GM12878 (cell line): ENCODE data around the gene DNAAF9. TPM values are rescaled to one million over a fixed set of nuclear protein-coding genes. Genes with fewer than 3 reads are reported as not detected.

Experiments used
- ATAC-seq: fragments of 200-7000 bp; cut with Tn5 transposase; 3 replicates; pipeline ENCODE4 v1.9.1; 2020; ENCODE audit warnings: mild to moderate bottlenecking, moderate library complexity
- BruUV-seq: library from RNA; stranded (reverse); fragments of 400-500 nt; replicated peaks from 2 replicates; lab custom pipeline; 2021; lab: Mats Ljungman, UMichigan
- CTCF ChIA-PET: fragments of 300-600 bp; sonication (Branson Sonifier 250); formaldehyde crosslinking; extraction: SDS; loops from one replicate; lab custom pipeline; 2021; ENCODE audit warnings: inconsistent platforms; lab: Yijun Ruan, JAX
- POLR2A ChIA-PET: fragments of 350-600 bp; formaldehyde crosslinking; extraction: SDS; loops from one replicate; lab custom pipeline; 2021; ENCODE audit warnings: inconsistent platforms; lab: Charles Lee
- RAD21 ChIA-PET: fragments of 300-600 bp; sonication (Branson Sonifier 250); formaldehyde crosslinking; loops from one replicate; lab custom pipeline; 2023; ENCODE audit warnings: antibody characterized with exemption; ENCODE audit not compliant: unreplicated experiment; lab: Charles Lee
- SMC1A ChIA-PET: fragments of 300-600 bp; sonication (Branson Sonifier 250); formaldehyde crosslinking; loops from one replicate; lab custom pipeline; 2023; ENCODE audit not compliant: unreplicated experiment, uncharacterized antibody; lab: Charles Lee
- DNase-seq: peaks from one replicate; pipeline ENCODE4 v3.0.0-alpha.2; 2011; ENCODE audit warnings: low read depth, low spot score
- FAIRE-seq: peaks from 3 replicates; lab custom pipeline; 2011; peaks lifted over from hg19 to GRCh38; lab: Jason Lieb, UNC
- H2AFZ ChIP-seq: 2 replicates; pipeline ENCODE4 v1.6.0; 2011; ENCODE audit warnings: low read depth, low read length, control low read depth; ENCODE audit not compliant: control insufficient read depth
- H3K27ac ChIP-seq: 2 replicates; pipeline ENCODE4 v1.5.1; 2011; ENCODE audit warnings: control low read depth; ENCODE audit not compliant: control insufficient read depth, insufficient read depth
- H3K27me3 ChIP-seq, 2 experiments: replicated peaks in 1 of 2; 2 replicates each; pipeline versions ENCODE4 v1.6.0 to v1.6.1; 2011; ENCODE audit warnings: low read length in 1 of 2; ENCODE audit not compliant: control insufficient read depth in 2 of 2, insufficient read depth in 2 of 2
- H3K36me3 ChIP-seq, 2 experiments: 2 replicates each; pipeline ENCODE4 v1.5.1; 2011; ENCODE audit warnings: low read length in 1 of 2; ENCODE audit not compliant: control insufficient read depth in 2 of 2, insufficient read depth in 2 of 2
- H3K4me1 ChIP-seq: 2 replicates; pipeline ENCODE4 v1.6.1; 2011; ENCODE audit warnings: mild to moderate bottlenecking, low read length, moderate library complexity, mixed read lengths; ENCODE audit not compliant: control insufficient read depth, insufficient read depth
- H3K4me2 ChIP-seq: 2 replicates; pipeline ENCODE4 v1.6.0; 2011; ENCODE audit warnings: control low read depth; ENCODE audit not compliant: control insufficient read depth, insufficient read depth
- H3K4me3 ChIP-seq: fragments of 200-600 bp; sonication (generic); 2 replicates; pipeline ENCODE4 v1.5.1; 2016
- H3K79me2 ChIP-seq: 2 replicates; pipeline ENCODE4 v1.6.0; 2011; ENCODE audit warnings: low read length; ENCODE audit not compliant: control insufficient read depth, insufficient read depth
- H3K9ac ChIP-seq: 2 replicates; pipeline ENCODE4 v1.8.0; 2011; ENCODE audit warnings: low read length, control low read depth, mixed read lengths; ENCODE audit not compliant: control insufficient read depth, insufficient read depth
- H3K9me3 ChIP-seq: replicated peaks from 3 replicates; pipeline ENCODE4 v1.5.1; 2011; ENCODE audit warnings: mild to moderate bottlenecking, low read length; ENCODE audit not compliant: control insufficient read depth, insufficient read depth
- H4K20me1 ChIP-seq: 2 replicates; pipeline ENCODE4 v1.6.0; 2011; ENCODE audit not compliant: control insufficient read depth, insufficient read depth
- BACH1 ChIP-seq: fragments of 450-650 bp; IDR thresholded peaks from 2 replicates; pipeline ENCODE4 v1.6.1; 2017; ENCODE audit warnings: mild to moderate bottlenecking, borderline replicate concordance
- BCLAF1 ChIP-seq: fragments of 450-650 bp; IDR thresholded peaks from 2 replicates; pipeline ENCODE4 v1.6.1; 2017; ENCODE audit warnings: antibody characterized with exemption, mild to moderate bottlenecking, moderate library complexity
- FOXK2 ChIP-seq: fragments of 450-650 bp; IDR thresholded peaks from 2 replicates; pipeline ENCODE4 v1.6.1; 2017; ENCODE audit warnings: mild to moderate bottlenecking, moderate library complexity
- HDGF ChIP-seq: fragments of 450-650 bp; IDR thresholded peaks from 2 replicates; pipeline ENCODE4 v1.6.1; 2016; ENCODE audit warnings: antibody characterized with exemption
- PML ChIP-seq: IDR thresholded peaks from 2 replicates; pipeline ENCODE4 v1.6.1; 2012; ENCODE audit warnings: low read length, inconsistent platforms
- POLR2A ChIP-seq: IDR thresholded peaks from 2 replicates; pipeline ENCODE4 v1.6.1; 2011; ENCODE audit warnings: low read depth, mild to moderate bottlenecking, low read length
- RB1 ChIP-seq: fragments of 450-650 bp; formaldehyde crosslinking; IDR thresholded peaks from 2 replicates; pipeline ENCODE4 v1.6.1; 2017; ENCODE audit warnings: mild to moderate bottlenecking, borderline replicate concordance
- RCOR1 ChIP-seq: conservative IDR thresholded peaks from 2 replicates; pipeline ENCODE4 v1.6.1; 2012; ENCODE audit warnings: low read depth, low read length, improper control_type of control experiment
- RELA ChIP-seq: fragments of 450-650 bp; IDR thresholded peaks from 2 replicates; pipeline ENCODE4 v1.8.0; 2014; ENCODE audit warnings: borderline replicate concordance; ENCODE audit not compliant: partially characterized antibody
- RFX5 ChIP-seq: IDR thresholded peaks from 2 replicates; pipeline ENCODE4 v1.6.1; 2011; ENCODE audit warnings: low read depth, low read length, improper control_type of control experiment
- RUNX3 ChIP-seq: IDR thresholded peaks from 2 replicates; pipeline ENCODE4 v1.6.1; 2012; ENCODE audit warnings: low read length, inconsistent platforms
- YBX1 ChIP-seq: fragments of 450-650 bp; IDR thresholded peaks from 2 replicates; pipeline ENCODE4 v1.6.1; 2016; ENCODE audit warnings: antibody characterized with exemption
- ZBED1 ChIP-seq: IDR thresholded peaks from 2 replicates; pipeline ENCODE4 v1.6.1; 2016; ENCODE audit warnings: borderline replicate concordance
- ZBTB11 ChIP-seq: fragments of 450-650 bp; formaldehyde crosslinking; IDR thresholded peaks from 2 replicates; pipeline ENCODE4 v1.5.0; 2022; ENCODE audit warnings: mild to moderate bottlenecking, missing genetic modification characterization
- ZBTB33 ChIP-seq: fragments of 450-650 bp; IDR thresholded peaks from 2 replicates; pipeline ENCODE4 v1.6.1; 2017; ENCODE audit warnings: mild to moderate bottlenecking
- WGBS: methylation state at CpG from one replicate; pipeline ENCODE4 v1.1.6; 2016; ENCODE audit warnings: low lambda C conversion rate; ENCODE audit not compliant: insufficient replicate concordance, insufficient coverage; ENCODE audit errors: missing lambda C conversion rate; 5-methylcytosine and 5-hydroxymethylcytosine counted together
- in situ Hi-C: fragments of 300-500 bp; cut with MboI; formaldehyde crosslinking; loops from 9 replicates; pipeline ENCODE4 v1.14.3; 2018; ENCODE audit warnings: mixed read lengths
- intact Hi-C: fragments of 100-400 bp; cut with micrococcal nuclease; formaldehyde crosslinking; loops from one replicate; pipeline ENCODE4 v1.14.2; 2022; ENCODE audit not compliant: unreplicated experiment
- polyA plus RNA-seq, 11 experiments: library from polyadenylated mRNA; depleted of rRNA in 4 of 11; unstranded in 6 of 11; stranded (reverse) in 5 of 11; fragments of >200 nt; fragmentation: Nextera tagmentation in 4 of 11; fragmentation: Illumina TruSeq in 1 of 11; extraction: Ambion mirVana in 4 of 11; extraction: Trizol in 1 of 11; gene quantifications; 1 replicate in 1 of 11; 2 replicates in 10 of 11; pipeline versions ENCODE4 v1.2.1 to v1.2.3, GENCODE V29; 2011 to 2016; ENCODE audit warnings: inconsistent platforms in 2 of 11, missing spikeins in 2 of 11, low read depth in 1 of 11
- total RNA-seq, 4 experiments: library from RNA; depleted of rRNA in 3 of 4; stranded (reverse); fragments of >200 nt in 3 of 4; fragmentation: Illumina TruSeq in 1 of 4; extraction: Trizol in 1 of 4; gene quantifications; 2 replicates each; pipeline versions ENCODE4 v1.2.1 to v1.2.3, GENCODE V29; 2013 to 2021

The DNAAF9 gene
- total and polyA plus RNA-seq, 10 of the 15 experiments (the other 5 are each of a cell fraction or from before 2014, with no cell fraction given) = 0.08 to 2.1 (median 1.3) TPM

GRCh38 chr20:3364323-3365013 is 43.0 kb downstream of the DNAAF9 start:
- 99% methylated on average over 3 of the region's 3 CpGs for WGBS
- POLR2A ChIA-PET = interaction anchor here (0.6 kb wide), 1 partner anchor 7 kb away, joined by 3 read pairs; no protein-coding TSS in a partner anchor
- in situ Hi-C loops (no loop called here), intact Hi-C loops (no loop called here)
- FAIRE-seq (no peak), ATAC-seq (no peak), DNase-seq (no peak)
- no TSS peak for BruUV-seq
- Histone ChIP-seq H3K27ac (no peak overlapping the region), H3K27me3 (no peaks in the 10 kb centered on the region), H3K4me1 (no peaks in the 10 kb centered on the region), H3K4me3 (no peak overlapping the region), H3K4me2 (no peak overlapping the region), H3K79me2 (no peaks in the 10 kb centered on the region), H2AFZ (no peak overlapping the region), H4K20me1 (no peaks in the 10 kb centered on the region), H3K9ac (no peak overlapping the region), H3K36me3 (no peaks in the 10 kb centered on the region), H3K9me3 (no peaks in the 10 kb centered on the region)
- SMC1A ChIA-PET = no interaction called here
- CTCF ChIA-PET = interaction anchor here (0.6 kb wide), 1 partner anchor 731 kb away, joined by 3 read pairs; no protein-coding TSS in a partner anchor
- TF ChIP-seq BCLAF1 (no peak), POLR2A (no peak), RUNX3 (no peak), RELA (no peak), RFX5 (no peak), HDGF (no peak), RCOR1 (no peak), ZBTB33 (no peak), YBX1 (no peak), FOXK2 (no peak), PML (no peak), ZBTB11 (no peak), RB1 (no peak), BACH1 (no peak), ZBED1 (no peak)
- RAD21 ChIA-PET = no interaction called here
